SK-N-SH (cell line): ENCODE measurements around the gene ALDH1L1. TPM values are rescaled to one million over a fixed set of nuclear protein-coding genes. Genes with fewer than 3 reads are reported as not detected.

Experiments
- CTCF ChIA-PET: fragments of 300-600, 350-600 bp; formaldehyde crosslinking; extraction: SDS; loops from one replicate; lab custom pipeline; 2021; lab: Yijun Ruan, JAX
- POLR2A ChIA-PET: fragments of 350-600 bp; sonication (Branson Sonifier 250); formaldehyde crosslinking; extraction: SDS; loops from one replicate; lab custom pipeline; 2020; ENCODE audit warnings: antibody characterized with exemption, inconsistent platforms; lab: Yijun Ruan, JAX
- DNase-seq: peaks from one replicate; pipeline ENCODE4 v3.0.0; 2012
- H2AFZ ChIP-seq: fragments of 200-600 bp; sonication (generic); 2 replicates; pipeline ENCODE4 v1.8.1; 2016; ENCODE audit warnings: antibody characterized with exemption, mild to moderate bottlenecking, low read depth
- H3F3A ChIP-seq: fragments of 200-600 bp; sonication (generic); replicated peaks from 2 replicates; pipeline ENCODE3; 2016; ENCODE audit warnings: antibody characterized with exemption, mild to moderate bottlenecking; ENCODE audit not compliant: insufficient read depth
- H3K27ac ChIP-seq, 2 experiments: fragments of 200-500 bp in 1 of 2; fragments of 200-600 bp in 1 of 2; sonication (Bioruptor generic) in 1 of 2; sonication (generic), shearing (Covaris generic) in 1 of 2; 2 replicates each; pipeline versions ENCODE4 v1.5.1 to v1.6.1; 2014 to 2016; ENCODE audit warnings: low read depth in 2 of 2, inconsistent platforms in 1 of 2, low read length in 1 of 2, mild to moderate bottlenecking in 1 of 2, mixed read lengths in 1 of 2
- H3K27me3 ChIP-seq: fragments of 200-600 bp; sonication (generic), shearing (Covaris generic); 2 replicates; pipeline ENCODE4 v1.6.1; 2016; ENCODE audit warnings: mixed run types; ENCODE audit not compliant: insufficient read depth
- H3K36me3 ChIP-seq, 2 experiments: fragments of 200-500 bp in 1 of 2; fragments of 200-600 bp in 1 of 2; sonication (Bioruptor generic) in 1 of 2; sonication (generic) in 1 of 2; replicated peaks in 1 of 2; 2 replicates each; pipeline versions ENCODE3 to v1.5.1; 2014 to 2016; ENCODE audit warnings: low read length in 1 of 2, mild to moderate bottlenecking in 1 of 2; ENCODE audit not compliant: insufficient read depth in 2 of 2, control insufficient read depth in 1 of 2
- H3K4me1 ChIP-seq, 2 experiments: fragments of 200-500 bp in 1 of 2; fragments of 200-600 bp in 1 of 2; sonication (Bioruptor generic) in 1 of 2; sonication (generic), shearing (Covaris generic) in 1 of 2; 2 replicates each; pipeline versions ENCODE4 v1.5.1 to v1.6.1; 2014 to 2016; ENCODE audit warnings: low read depth in 1 of 2, low read length in 1 of 2, mixed run types in 1 of 2; ENCODE audit not compliant: insufficient read depth in 2 of 2, control insufficient read depth in 1 of 2
- H3K4me2 ChIP-seq: fragments of 200-600 bp; sonication (generic), shearing (Covaris generic); 2 replicates; pipeline ENCODE4 v1.6.1; 2017; ENCODE audit warnings: mixed run types
- H3K4me3 ChIP-seq, 2 experiments: fragments of 200-500 bp in 1 of 2; fragments of 200-600 bp in 1 of 2; sonication (Bioruptor generic) in 1 of 2; sonication (generic), shearing (Covaris generic) in 1 of 2; 2 replicates each; pipeline versions ENCODE4 v1.5.1 to v1.8.1; 2014 to 2016; ENCODE audit warnings: low read depth in 2 of 2, inconsistent platforms in 1 of 2, low read length in 1 of 2, mild to moderate bottlenecking in 1 of 2, mixed read lengths in 1 of 2, moderate library complexity in 1 of 2
- H3K79me2 ChIP-seq: fragments of 200-600 bp; sonication (generic); 2 replicates; pipeline ENCODE4 v1.8.1; 2017; ENCODE audit warnings: mild to moderate bottlenecking; ENCODE audit not compliant: insufficient read depth
- H3K9ac ChIP-seq: fragments of 200-600 bp; sonication (generic); 2 replicates; pipeline ENCODE4 v1.6.1; 2017; ENCODE audit warnings: mixed run types
- H3K9me2 ChIP-seq: fragments of 200-600 bp; sonication (generic); 2 replicates; pipeline ENCODE4 v1.6.1; 2017; ENCODE audit warnings: mixed run types
- H3K9me3 ChIP-seq: fragments of 200-600 bp; sonication (generic); 2 replicates; pipeline ENCODE4 v1.6.1; 2017; ENCODE audit warnings: mixed run types, mild to moderate bottlenecking, moderate library complexity
- H4K20me1 ChIP-seq: fragments of 200-600 bp; sonication (generic); 2 replicates; pipeline ENCODE4 v1.6.1; 2017; ENCODE audit warnings: mild to moderate bottlenecking, mixed run types; ENCODE audit not compliant: insufficient read depth
- CHD2 ChIP-seq: fragments of 150-350 bp; IDR thresholded peaks from 2 replicates; pipeline ENCODE4 v1.6.1; 2018; ENCODE audit warnings: low read length; ENCODE audit not compliant: partially characterized antibody
- ELF1 ChIP-seq: IDR thresholded peaks from 2 replicates; pipeline ENCODE4 v1.4.0; 2012
- EP300 ChIP-seq, 2 experiments: IDR thresholded peaks; 2 replicates each; pipeline versions ENCODE4 v1.4.0 to v1.6.1; 2012; ENCODE audit warnings: borderline replicate concordance in 1 of 2, low read depth in 1 of 2, low read length in 1 of 2
- EZH2phosphoT487 ChIP-seq: fragments of 200-600 bp; sonication (generic); IDR thresholded peaks from 2 replicates; pipeline ENCODE4 v1.6.1; 2017; ENCODE audit warnings: low read depth, mixed run types, mild to moderate bottlenecking, antibody characterized with exemption, moderate library complexity, borderline replicate concordance
- FOXJ3 ChIP-seq: sonication (generic); formaldehyde crosslinking; IDR thresholded peaks from 2 replicates; pipeline ENCODE4 v1.5.1; 2020; ENCODE audit warnings: mild to moderate bottlenecking, missing genetic modification reagents
- GABPA ChIP-seq: IDR thresholded peaks from 2 replicates; pipeline ENCODE4 v1.4.0; 2012; ENCODE audit warnings: low read depth, mild to moderate bottlenecking
- JUND ChIP-seq: IDR thresholded peaks from 2 replicates; pipeline ENCODE4 v1.4.0; 2012
- MEF2A ChIP-seq: IDR thresholded peaks from 2 replicates; pipeline ENCODE4 v1.4.0; 2012; ENCODE audit warnings: low read depth, borderline replicate concordance
- NFIC ChIP-seq: IDR thresholded peaks from 2 replicates; pipeline ENCODE4 v1.4.0; 2012; ENCODE audit warnings: borderline replicate concordance
- NRF1 ChIP-seq: IDR thresholded peaks from 2 replicates; pipeline ENCODE4 v1.6.1; 2012; ENCODE audit warnings: low read depth, mild to moderate bottlenecking, low read length
- POLR2AphosphoS5 ChIP-seq: IDR thresholded peaks from 2 replicates; pipeline ENCODE4 v1.6.1; 2012; ENCODE audit warnings: low read depth, low read length
- RAD21 ChIP-seq: IDR thresholded peaks from 2 replicates; pipeline ENCODE4 v1.6.1; 2012; ENCODE audit warnings: mild to moderate bottlenecking, low read length
- RXRA ChIP-seq: IDR thresholded peaks from 2 replicates; pipeline ENCODE4 v1.4.0; 2012; ENCODE audit warnings: low read depth, mild to moderate bottlenecking, borderline replicate concordance
- SIN3A ChIP-seq: IDR thresholded peaks from 2 replicates; pipeline ENCODE4 v1.6.1; 2012; ENCODE audit warnings: low read depth, mild to moderate bottlenecking, low read length, moderate library complexity, borderline replicate concordance
- SMC3 ChIP-seq: IDR thresholded peaks from 2 replicates; pipeline ENCODE4 v1.6.1; 2012; ENCODE audit warnings: low read depth, low read length, improper control_type of control experiment
- WGBS: methylation state at CpG from one replicate; pipeline ENCODE4 v1.1.6; 2017; ENCODE audit warnings: low lambda C conversion rate; 5-methylcytosine and 5-hydroxymethylcytosine counted together
- polyA plus RNA-seq, 3 experiments: library from polyadenylated mRNA; depleted of rRNA; stranded (reverse); fragments of >200 nt; gene quantifications; 2 replicates each; pipeline ENCODE4 v1.2.3, GENCODE V29; 2012
- TF ChIP-seq, protein P1 (sequence below): IDR thresholded peaks from 2 replicates; pipeline ENCODE4 v1.4.0; 2012; ENCODE audit warnings: low read depth, borderline replicate concordance
- TF ChIP-seq, protein P2 (sequence below): fragments of 200-600 bp; sonication (generic); IDR thresholded peaks from 2 replicates; pipeline ENCODE4 v1.6.1; 2017; ENCODE audit warnings: antibody characterized with exemption, mild to moderate bottlenecking, moderate library complexity
- TF ChIP-seq, protein P3 (sequence below): IDR thresholded peaks from 2 replicates; pipeline ENCODE4; 2012
- TF ChIP-seq, protein P4 (sequence below): IDR thresholded peaks from 2 replicates; pipeline ENCODE4 v1.4.0; 2012; ENCODE audit warnings: low read depth, borderline replicate concordance
- TF ChIP-seq, protein P5 (sequence below): fragments of 150-350 bp; IDR thresholded peaks from 2 replicates; pipeline ENCODE4 v1.6.1; 2017; ENCODE audit warnings: antibody characterized with exemption, low read length, low read depth, borderline replicate concordance

Gene ALDH1L1
- polyA plus RNA-seq, 1 of the 3 experiments (the other 2 are of a cell fraction), result not detected

DNA sequence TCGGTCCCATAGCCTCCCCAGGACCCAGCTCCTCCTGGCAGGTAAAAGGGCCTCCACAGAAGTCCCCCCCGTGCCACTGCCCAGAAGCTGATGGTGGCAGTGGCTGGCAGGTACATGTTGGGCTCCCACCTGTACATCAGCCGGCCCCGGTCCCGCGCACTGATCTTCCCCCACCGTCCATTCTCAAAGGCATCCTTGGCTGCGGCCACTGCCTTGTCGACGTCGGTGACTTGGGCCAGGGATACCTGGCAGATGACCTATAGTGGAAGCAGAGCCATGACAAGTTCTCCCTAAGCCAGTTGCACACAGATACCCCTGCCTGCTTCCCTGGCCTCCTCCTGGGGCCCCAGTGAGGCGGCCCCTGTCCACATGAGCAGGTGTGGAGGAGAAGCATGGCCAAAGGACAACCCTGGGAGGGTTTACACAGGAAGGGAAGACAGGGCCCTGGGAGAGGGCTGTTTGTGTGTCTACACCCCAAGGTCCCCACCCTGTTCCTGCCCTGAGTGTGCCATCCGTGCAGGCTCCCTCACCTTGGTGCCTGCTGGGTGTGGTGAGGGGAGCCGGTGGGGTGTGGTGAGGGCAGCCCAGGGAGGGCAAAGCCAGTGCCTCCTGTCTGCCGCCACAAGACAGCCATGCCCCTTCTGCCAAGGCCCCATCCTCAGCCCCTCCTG is 44.8 kb downstream of the ALDH1L1 start:
- Histone ChIP-seq H3K4me3 (no peak overlapping the region), H3F3A (no peaks in the 10 kb centered on the region), H2AFZ (no peak overlapping the region), H3K27me3 (no peaks in the 10 kb centered on the region), H3K9me3 (no peaks in the 10 kb centered on the region), H3K9ac (no peak overlapping the region), H3K27ac (no peak overlapping the region), H3K9me2 (no peaks in the 10 kb centered on the region), H3K4me2 (no peak overlapping the region), H4K20me1 (no peaks in the 10 kb centered on the region), H3K36me3 (no peaks in the 10 kb centered on the region), H3K4me1 (peaks cover 0 to 4% of the 10 kb centered on the region in 2 experiments; a peak in 1 of 4 replicates), H3K79me2 (no peaks in the 10 kb centered on the region)
- WGBS, result 79% methylated on average over 11 of the region's 15 CpGs
- ChIA-PET CTCF (interaction anchor here (0.6 to 6.3 kb wide), 23 partner anchors 11 to 337 kb away, joined by 3 to 122 read pairs (median 11); no protein-coding TSS in a partner anchor), POLR2A (no interaction called here)
- no peak for TF ChIP-seq ELF1
- TF ChIP-seq FOXJ3 (CRISPR knock-in tag), result no peak
- no peak for TF ChIP-seq RXRA
- TF ChIP-seq, protein P1, sequence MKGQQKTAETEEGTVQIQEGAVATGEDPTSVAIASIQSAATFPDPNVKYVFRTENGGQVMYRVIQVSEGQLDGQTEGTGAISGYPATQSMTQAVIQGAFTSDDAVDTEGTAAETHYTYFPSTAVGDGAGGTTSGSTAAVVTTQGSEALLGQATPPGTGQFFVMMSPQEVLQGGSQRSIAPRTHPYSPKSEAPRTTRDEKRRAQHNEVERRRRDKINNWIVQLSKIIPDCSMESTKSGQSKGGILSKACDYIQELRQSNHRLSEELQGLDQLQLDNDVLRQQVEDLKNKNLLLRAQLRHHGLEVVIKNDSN, result no peak
- no peak for TF ChIP-seq EP300 (IDR thresholded peaks at IDR 0.05; ENCODE audit: borderline replicate concordance in 1 of 2, low read depth in 1 of 2, low read length in 1 of 2)
- TF ChIP-seq, protein P2, sequence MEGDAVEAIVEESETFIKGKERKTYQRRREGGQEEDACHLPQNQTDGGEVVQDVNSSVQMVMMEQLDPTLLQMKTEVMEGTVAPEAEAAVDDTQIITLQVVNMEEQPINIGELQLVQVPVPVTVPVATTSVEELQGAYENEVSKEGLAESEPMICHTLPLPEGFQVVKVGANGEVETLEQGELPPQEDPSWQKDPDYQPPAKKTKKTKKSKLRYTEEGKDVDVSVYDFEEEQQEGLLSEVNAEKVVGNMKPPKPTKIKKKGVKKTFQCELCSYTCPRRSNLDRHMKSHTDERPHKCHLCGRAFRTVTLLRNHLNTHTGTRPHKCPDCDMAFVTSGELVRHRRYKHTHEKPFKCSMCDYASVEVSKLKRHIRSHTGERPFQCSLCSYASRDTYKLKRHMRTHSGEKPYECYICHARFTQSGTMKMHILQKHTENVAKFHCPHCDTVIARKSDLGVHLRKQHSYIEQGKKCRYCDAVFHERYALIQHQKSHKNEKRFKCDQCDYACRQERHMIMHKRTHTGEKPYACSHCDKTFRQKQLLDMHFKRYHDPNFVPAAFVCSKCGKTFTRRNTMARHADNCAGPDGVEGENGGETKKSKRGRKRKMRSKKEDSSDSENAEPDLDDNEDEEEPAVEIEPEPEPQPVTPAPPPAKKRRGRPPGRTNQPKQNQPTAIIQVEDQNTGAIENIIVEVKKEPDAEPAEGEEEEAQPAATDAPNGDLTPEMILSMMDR, result no peak
- no peak for TF ChIP-seq EZH2phosphoT487
- TF ChIP-seq NRF1, result no peak
- no peak for TF ChIP-seq SMC3
- no peak for TF ChIP-seq MEF2A
- TF ChIP-seq POLR2AphosphoS5, result no peak
- TF ChIP-seq, protein P3, sequence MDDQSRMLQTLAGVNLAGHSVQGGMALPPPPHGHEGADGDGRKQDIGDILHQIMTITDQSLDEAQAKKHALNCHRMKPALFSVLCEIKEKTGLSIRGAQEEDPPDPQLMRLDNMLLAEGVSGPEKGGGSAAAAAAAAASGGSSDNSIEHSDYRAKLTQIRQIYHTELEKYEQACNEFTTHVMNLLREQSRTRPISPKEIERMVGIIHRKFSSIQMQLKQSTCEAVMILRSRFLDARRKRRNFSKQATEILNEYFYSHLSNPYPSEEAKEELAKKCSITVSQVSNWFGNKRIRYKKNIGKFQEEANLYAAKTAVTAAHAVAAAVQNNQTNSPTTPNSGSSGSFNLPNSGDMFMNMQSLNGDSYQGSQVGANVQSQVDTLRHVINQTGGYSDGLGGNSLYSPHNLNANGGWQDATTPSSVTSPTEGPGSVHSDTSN, result no peak
- TF ChIP-seq, protein P4, sequence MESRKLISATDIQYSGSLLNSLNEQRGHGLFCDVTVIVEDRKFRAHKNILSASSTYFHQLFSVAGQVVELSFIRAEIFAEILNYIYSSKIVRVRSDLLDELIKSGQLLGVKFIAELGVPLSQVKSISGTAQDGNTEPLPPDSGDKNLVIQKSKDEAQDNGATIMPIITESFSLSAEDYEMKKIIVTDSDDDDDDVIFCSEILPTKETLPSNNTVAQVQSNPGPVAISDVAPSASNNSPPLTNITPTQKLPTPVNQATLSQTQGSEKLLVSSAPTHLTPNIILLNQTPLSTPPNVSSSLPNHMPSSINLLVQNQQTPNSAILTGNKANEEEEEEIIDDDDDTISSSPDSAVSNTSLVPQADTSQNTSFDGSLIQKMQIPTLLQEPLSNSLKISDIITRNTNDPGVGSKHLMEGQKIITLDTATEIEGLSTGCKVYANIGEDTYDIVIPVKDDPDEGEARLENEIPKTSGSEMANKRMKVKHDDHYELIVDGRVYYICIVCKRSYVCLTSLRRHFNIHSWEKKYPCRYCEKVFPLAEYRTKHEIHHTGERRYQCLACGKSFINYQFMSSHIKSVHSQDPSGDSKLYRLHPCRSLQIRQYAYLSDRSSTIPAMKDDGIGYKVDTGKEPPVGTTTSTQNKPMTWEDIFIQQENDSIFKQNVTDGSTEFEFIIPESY, result no peak
- TF ChIP-seq RAD21, result no peak
- TF ChIP-seq, protein P5, sequence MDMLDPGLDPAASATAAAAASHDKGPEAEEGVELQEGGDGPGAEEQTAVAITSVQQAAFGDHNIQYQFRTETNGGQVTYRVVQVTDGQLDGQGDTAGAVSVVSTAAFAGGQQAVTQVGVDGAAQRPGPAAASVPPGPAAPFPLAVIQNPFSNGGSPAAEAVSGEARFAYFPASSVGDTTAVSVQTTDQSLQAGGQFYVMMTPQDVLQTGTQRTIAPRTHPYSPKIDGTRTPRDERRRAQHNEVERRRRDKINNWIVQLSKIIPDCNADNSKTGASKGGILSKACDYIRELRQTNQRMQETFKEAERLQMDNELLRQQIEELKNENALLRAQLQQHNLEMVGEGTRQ, result no peak
- no peak for TF ChIP-seq NFIC
- no peak for TF ChIP-seq JUND
- no peak for TF ChIP-seq SIN3A
- TF ChIP-seq CHD2, result no peak
- TF ChIP-seq GABPA, result no peak
- peak; percentile 6 for DNase-seq
